T47D (cell line): ENCODE measurements around the gene STARD3NL.

Experiments
- DNase-seq, 2 experiments: peaks; one replicate each; pipeline versions ENCODE4 v3.0.0 to v3.0.0-alpha.2; 2011 to 2012; ENCODE audit warnings: low read depth in 1 of 2, low spot score in 1 of 2
- JUND ChIP-seq: IDR thresholded peaks from 2 replicates; pipeline ENCODE4 v1.6.1; 2012; ENCODE audit warnings: low read depth
- in situ Hi-C: cut with HindIII; loops from 2 replicates; pipeline ENCODE4 v1.10.0; 2016; ENCODE audit warnings: low sequenced_read_pairs, low pct_unique_long_range_greater_than_20kb

The STARD3NL gene

GRCh38 chr7:38178004-38178694 lies at the start of gene STARD3NL:
STARD3NL (plus strand) TSS chr7:38178245; CDS start chr7:38207505, 29,260 bp downstream.
- in situ Hi-C loops = no loop called here
- TF ChIP-seq JUND = no peak
- peak; percentile 99 to 100 for DNase-seq

GRCh38 chr7:38129162-38129561 lies 48.9 kb upstream of the STARD3NL start:
- in situ Hi-C loops = no loop called here
- TF ChIP-seq JUND = no peak

GRCh38 chr7:38129579-38129978 lies 48.5 kb upstream of the STARD3NL start:
- in situ Hi-C loops = no loop called here
- no peak for TF ChIP-seq JUND
- DNase-seq = no peak

More at GRCh38 chr7:38129162-38129561, 48.9 kb upstream of the STARD3NL start:
- no peak for DNase-seq

DNA sequence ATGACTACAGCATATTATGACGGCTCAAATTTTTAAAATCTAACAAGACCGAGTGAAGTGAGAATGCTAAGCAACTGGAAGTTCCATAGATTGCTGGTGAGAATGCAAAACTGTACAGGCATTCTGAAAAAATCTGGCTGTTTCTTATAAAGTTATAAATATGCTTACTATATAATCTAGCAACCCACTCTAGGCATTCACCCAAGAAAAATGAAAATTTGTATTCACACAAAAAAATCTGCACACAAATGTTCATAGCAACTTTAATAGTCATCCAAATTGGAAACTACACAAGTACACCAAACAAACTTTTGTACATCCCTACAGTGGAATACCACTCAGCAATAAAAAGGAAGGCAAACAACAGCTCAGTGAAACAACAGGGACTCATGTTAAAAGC lies 39.9 kb upstream of the STARD3NL start:
- DNase-seq = no peak
- in situ Hi-C loops = no loop called here
- TF ChIP-seq JUND = no peak

DNA sequence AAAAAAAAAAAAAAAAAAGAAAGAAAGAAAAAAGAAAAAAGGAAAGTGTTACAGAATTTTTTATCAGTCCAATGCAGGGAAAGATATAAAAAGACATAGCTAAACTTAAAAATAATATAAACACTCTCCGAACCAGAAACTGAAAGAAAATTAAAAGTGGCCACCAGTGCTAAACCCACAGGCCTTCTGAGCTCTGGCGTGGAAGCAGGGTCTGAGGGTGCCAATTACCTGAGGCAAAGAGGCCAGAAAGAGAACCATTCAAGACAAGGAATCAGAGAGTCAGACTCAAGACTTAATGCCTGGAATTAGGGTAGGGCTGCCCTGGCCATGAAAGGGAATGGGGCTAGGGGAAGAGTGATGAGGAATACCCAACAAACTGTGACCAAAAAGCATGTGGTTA lies 36.9 kb upstream of the STARD3NL start:
- in situ Hi-C loops = no loop called here
- no peak for TF ChIP-seq JUND
- DNase-seq = no peak

DNA sequence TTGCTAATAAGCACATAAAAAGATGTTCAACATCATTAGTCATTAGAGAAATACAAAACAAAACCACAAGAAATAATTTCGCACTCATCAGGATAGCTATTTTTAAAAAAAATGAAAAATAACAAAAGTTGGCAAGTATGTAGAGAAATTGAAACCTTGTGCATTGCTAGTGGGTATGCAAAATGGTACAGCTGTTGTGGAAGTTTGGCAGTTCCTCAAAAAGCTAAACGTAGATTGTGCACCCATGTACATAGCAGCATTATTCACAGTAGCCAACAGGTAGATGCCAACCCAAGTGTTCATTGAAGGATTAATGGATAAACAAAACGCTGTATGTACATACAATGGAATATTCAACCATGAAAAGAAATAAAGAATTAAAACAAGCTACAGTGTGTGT lies 35.3 kb upstream of the STARD3NL start:
- no peak for TF ChIP-seq JUND
- no peak for DNase-seq
- in situ Hi-C loops = no loop called here

DNA sequence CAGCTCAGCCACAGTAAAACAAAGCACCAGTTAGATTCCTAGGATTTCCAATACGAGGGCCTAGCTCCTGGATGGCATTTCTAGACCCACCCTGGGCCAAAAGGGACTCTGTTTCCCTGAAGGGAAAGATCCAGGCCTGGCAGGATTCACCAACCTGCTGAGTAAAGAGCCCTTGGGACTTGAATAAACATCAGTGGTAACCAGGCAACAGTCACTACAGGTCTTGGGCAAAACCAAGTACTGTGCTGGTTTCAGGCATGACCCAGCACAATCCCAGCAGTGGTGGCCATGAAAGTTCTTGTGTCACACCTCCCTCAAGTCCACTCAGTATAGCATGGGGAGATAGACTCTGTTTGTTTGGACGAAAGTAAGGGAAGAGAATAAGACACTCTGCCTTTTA lies 31.0 kb upstream of the STARD3NL start:
- TF ChIP-seq JUND = no peak
- in situ Hi-C loops = no loop called here
- DNase-seq = peak in 1 of 2 experiments; percentile 51

DNA sequence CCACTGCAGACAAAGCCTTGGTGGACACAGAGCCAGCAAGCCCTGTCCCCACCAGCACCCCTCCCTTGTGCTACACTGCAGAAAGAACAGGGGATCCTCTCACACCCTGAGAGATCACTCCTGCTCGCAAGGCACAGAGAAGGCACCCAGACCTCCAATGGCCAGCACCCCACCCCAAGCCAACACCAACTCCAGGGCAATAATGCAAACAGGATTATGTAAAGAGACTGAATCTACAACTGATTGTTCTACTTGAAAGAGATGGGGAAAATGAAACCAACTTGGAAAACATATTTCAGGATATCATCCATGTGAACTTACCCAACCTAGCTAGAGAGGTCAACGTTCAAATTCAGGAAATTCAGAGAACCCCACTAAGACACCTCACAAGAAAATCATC lies 26.5 kb upstream of the STARD3NL start:
- in situ Hi-C loops = no loop called here
- no peak for TF ChIP-seq JUND
- DNase-seq = no peak

DNA sequence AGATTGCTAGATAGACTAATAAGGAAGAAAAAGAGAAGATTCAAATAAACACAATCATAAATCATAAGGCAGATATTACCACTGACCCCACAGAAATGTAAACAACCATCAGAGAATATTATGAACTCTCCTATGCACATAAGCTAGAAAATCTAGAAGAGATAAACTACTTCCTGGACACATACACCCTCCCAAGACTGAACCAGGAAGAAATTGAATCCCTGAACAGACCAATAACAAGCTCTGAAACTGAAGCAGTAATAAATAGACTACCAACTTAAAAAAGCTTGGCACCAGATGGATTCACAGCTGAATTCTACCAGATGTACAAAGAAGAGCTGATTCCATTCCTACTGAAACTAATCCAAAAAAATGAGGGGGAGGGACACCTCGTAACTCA lies 24.5 kb upstream of the STARD3NL start:
- in situ Hi-C loops = no loop called here
- no peak for DNase-seq
- TF ChIP-seq JUND = no peak

GRCh38 chr7:38154278-38154677 lies 23.8 kb upstream of the STARD3NL start:
- no peak for TF ChIP-seq JUND
- in situ Hi-C loops = no loop called here
- DNase-seq = no peak

GRCh38 chr7:38160003-38160571 lies 18.0 kb upstream of the STARD3NL start:
- TF ChIP-seq JUND = no peak
- DNase-seq = no peak
- in situ Hi-C loops = no loop called here

- TF ChIP-seq JUND = no peak
- in situ Hi-C loops = no loop called here
- DNase-seq = no peak
Measured at GRCh38 chr7:38162036-38162435, 16.0 kb upstream of the STARD3NL start.

DNA sequence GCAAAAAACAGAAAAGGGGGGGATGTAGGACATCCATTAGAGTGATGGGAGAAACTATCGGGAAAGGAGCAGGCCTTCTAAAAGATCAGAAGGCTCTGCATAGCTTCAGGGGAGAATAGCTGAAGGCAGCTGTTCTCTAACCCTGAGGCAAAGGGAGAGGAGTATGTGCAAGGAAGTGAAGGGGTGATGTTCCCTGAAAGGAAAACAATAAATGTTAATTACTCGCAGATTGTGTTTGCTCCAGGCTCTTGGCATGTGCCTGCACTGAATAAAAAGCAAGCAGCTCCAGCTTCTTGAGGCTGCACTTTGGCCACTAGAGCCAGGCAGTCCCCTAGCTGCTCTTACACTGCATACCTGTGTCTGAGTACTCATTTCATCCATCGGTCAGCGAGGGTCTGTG lies 14.4 kb upstream of the STARD3NL start:
- no peak for DNase-seq
- in situ Hi-C loops = no loop called here
- TF ChIP-seq JUND = no peak
